H1 (cell line): ENCODE data around the gene TBR1. TPM values are rescaled to one million over a fixed set of nuclear protein-coding genes. Genes with fewer than 3 reads are reported as not detected.

Source experiments
- ASH2L ChIP-seq: fragments of 200-600, 300-600 bp; sonication (generic); IDR thresholded peaks from one replicate; pipeline ENCODE4 v1.7.1; 2017; ENCODE audit warnings: low read length
- YY1 ChIP-seq: IDR thresholded peaks from 2 replicates; pipeline ENCODE4 v1.6.1; 2011; ENCODE audit warnings: low read depth, mild to moderate bottlenecking, low read length
- ZNF274 ChIP-seq: IDR thresholded peaks from 2 replicates; pipeline ENCODE4 v1.7.0; 2012; ENCODE audit warnings: low read length, borderline replicate concordance; ENCODE audit errors: extremely low read depth
- polyA plus RNA-seq, 7 experiments: library from polyadenylated mRNA; depleted of rRNA in 3 of 7; stranded (reverse) in 5 of 7; unstranded in 2 of 7; fragments of >200 nt in 5 of 7; fragments of 200-250 nt in 2 of 7; gene quantifications; 1 replicate in 5 of 7; 2 replicates in 1 of 7; 4 replicates in 1 of 7; pipeline versions ENCODE4 v1.2.1 to v1.2.3, GENCODE V29; 2011 to 2013; ENCODE audit warnings: missing spikeins in 2 of 7, mixed read lengths in 2 of 7
- total RNA-seq: library from RNA; stranded (reverse); fragmentation: NEBNext Ultra II Directional; extraction: Animal tissue kit (Norgen Biotek cat#: 25700); gene quantifications from 2 replicates; pipeline ENCODE4 v1.2.1, GENCODE V29; 2021

TBR1 gene
- total and polyA plus RNA-seq, 2 of the 8 experiments (the other 6 are each of a cell fraction or from before 2014, with no cell fraction given), result not detected

DNA sequence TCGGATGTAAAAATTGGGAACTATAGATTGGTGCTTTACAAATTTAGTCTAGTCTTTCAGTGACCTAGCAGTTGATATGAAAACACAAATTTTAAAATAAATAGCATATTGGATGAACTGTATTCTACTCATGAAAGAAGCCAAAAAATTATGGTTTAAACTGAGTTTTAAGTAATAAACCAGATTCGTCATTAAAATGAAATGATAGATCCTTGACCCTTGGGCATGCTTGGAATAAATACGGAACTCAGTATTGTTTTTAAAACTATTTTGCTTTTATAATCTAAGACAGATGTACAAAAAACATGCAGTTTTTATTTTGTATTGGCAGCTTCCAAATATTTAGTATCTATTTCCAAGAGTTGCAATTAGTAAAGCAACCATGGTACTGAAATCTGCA, 34.6 kb upstream of the TBR1 start (continued):
- no peak for TF ChIP-seq ZNF274
- TF ChIP-seq YY1, result no peak
- no peak for TF ChIP-seq ASH2L
- TF ChIP-seq, all 59 proteins: peak for 0
